Measurements from ENCODE around the gene ABI3BP. TPM values are rescaled to one million over a fixed set of nuclear protein-coding genes. Genes with fewer than 3 reads are reported as not detected.

Gene ABI3BP
- total RNA-seq, 1 experiment from 2014 or later = 0.28 TPM

- H3T11ph ChIP-seq (ENCODE audit: low read length) = no peak overlapping the region
- H3K18ac ChIP-seq (ENCODE audit: insufficient read length, low read depth, low read length) = no peak overlapping the region
- H3K27me3 Mint-ChIP-seq (ENCODE audit: low read depth) = no peaks in the 10 kb centered on the region
- no peak overlapping the region for H3K9ac ChIP-seq (ENCODE audit: extremely low read depth, insufficient read length, low read length)
- no peak overlapping the region for H3K27ac ChIP-seq (ENCODE audit: insufficient read length, low read depth, low read length)
- H3K27me3 ChIP-seq (ENCODE audit: insufficient read depth, low read length) = no peaks in the 10 kb centered on the region
- H3K4ac ChIP-seq (ENCODE audit: low read depth, low read length) = no peak overlapping the region
- H3K14ac ChIP-seq (ENCODE audit: insufficient read depth, low read length) = no peak overlapping the region
- no peaks in the 10 kb centered on the region for H3K4me1 ChIP-seq (ENCODE audit: insufficient read depth, low read length)
- peaks cover 4% of the 10 kb centered on the region for H3K23me2 ChIP-seq (ENCODE audit: insufficient read length, low read depth, low read length, poor library complexity, severe bottlenecking)
- H3K9me3 ChIP-seq (ENCODE audit: control insufficient read depth, low read depth, low read length) = no peaks in the 10 kb centered on the region
- H2BK20ac ChIP-seq (ENCODE audit: low read depth, low read length, poor library complexity, severe bottlenecking) = no peak overlapping the region
- H2AFZ ChIP-seq (ENCODE audit: low read length) = no peak overlapping the region
- no peak overlapping the region for H2AK5ac ChIP-seq (ENCODE audit: insufficient read length, low read length)
- H3K4me1 Mint-ChIP-seq = peaks cover 21 to 29% of the 10 kb centered on the region in 2 experiments
- peaks cover 29% of the 10 kb centered on the region; the same call in 1 of the 2 replicates for H3K79me2 ChIP-seq (ENCODE audit: insufficient read depth, low read length)
- H4K20me1 ChIP-seq (ENCODE audit: control insufficient read depth, insufficient read depth, insufficient read length) = no peaks in the 10 kb centered on the region
- no peak overlapping the region for H3K27ac Mint-ChIP-seq
- no peak overlapping the region for H2BK12ac ChIP-seq (ENCODE audit: insufficient read length, low read depth, low read length)
- H4K8ac ChIP-seq (replicated peaks; ENCODE audit: insufficient read length, low read depth, low read length) = no peak overlapping the region
- no peak overlapping the region for H2BK15ac ChIP-seq (ENCODE audit: low read depth, low read length)
- no peak overlapping the region for H4K5ac ChIP-seq (ENCODE audit: insufficient read length, low read depth, low read length)
- H3K4me2 ChIP-seq (ENCODE audit: insufficient read depth, insufficient read length, low read length) = no peak overlapping the region
- peaks cover 32 to 64% (median 63%) of the 10 kb centered on the region in 3 experiments for H3K36me3 Mint-ChIP-seq (ENCODE audit: insufficient read depth in 1 of 3, low read depth in 3 of 3)
- no peak for DNase-seq
- H4K91ac ChIP-seq (ENCODE audit: insufficient read length, low read depth, low read length) = no peak overlapping the region
- no peak overlapping the region for H3K56ac ChIP-seq (ENCODE audit: insufficient read length, low read depth, low read length)
- TF ChIP-seq CTCF (conservative IDR thresholded peaks at IDR 0.05) = no peak
- H3K23ac ChIP-seq (ENCODE audit: insufficient read length, low read depth, low read length) = no peak overlapping the region
- H3K79me1 ChIP-seq (ENCODE audit: insufficient read depth, low read depth, low read length, poor library complexity, severe bottlenecking) = peaks cover 2% of the 10 kb centered on the region
- H2BK120ac ChIP-seq (ENCODE audit: low read depth, low read length, poor library complexity, severe bottlenecking) = no peak overlapping the region
- H2BK5ac ChIP-seq (ENCODE audit: insufficient read length, low read length) = no peak overlapping the region
- H3K9me3 Mint-ChIP-seq = no peaks in the 10 kb centered on the region
- H3K4me3 Mint-ChIP-seq = no peak overlapping the region
These were observed 278.0 kb downstream of the ABI3BP start for GRCh38 chr3:100715176-100715575.

All from H9 (cell line).